Sigmoid colon (tissue), 4 donors: ENCODE data around the gene SRC.

Source experiments
- POLR2A ChIP-seq, 2 donors: fragments of 450-650 bp; IDR thresholded peaks; one replicate each; pipeline ENCODE4 v1.6.1; 2016; ENCODE audit warnings: antibody characterized with exemption in 2 of 2, mild to moderate bottlenecking in 2 of 2, moderate library complexity in 2 of 2
- POLR2AphosphoS5 ChIP-seq, 4 donors: sonication (generic); formaldehyde crosslinking; IDR thresholded peaks; one replicate each; pipeline ENCODE4 v1.6.1; 2017; ENCODE audit warnings: antibody characterized with exemption in 4 of 4
- TF ChIP-seq, protein P1 (sequence below), 4 experiments: fragments of 450-650 bp in 3 of 4; fragments of 200-600 bp in 1 of 4; IDR thresholded peaks; one replicate each; pipeline ENCODE4 v1.5.1; 2016 to 2019; ENCODE audit warnings: antibody characterized with exemption in 4 of 4, mild to moderate bottlenecking in 3 of 4, moderate library complexity in 2 of 4

DNA sequence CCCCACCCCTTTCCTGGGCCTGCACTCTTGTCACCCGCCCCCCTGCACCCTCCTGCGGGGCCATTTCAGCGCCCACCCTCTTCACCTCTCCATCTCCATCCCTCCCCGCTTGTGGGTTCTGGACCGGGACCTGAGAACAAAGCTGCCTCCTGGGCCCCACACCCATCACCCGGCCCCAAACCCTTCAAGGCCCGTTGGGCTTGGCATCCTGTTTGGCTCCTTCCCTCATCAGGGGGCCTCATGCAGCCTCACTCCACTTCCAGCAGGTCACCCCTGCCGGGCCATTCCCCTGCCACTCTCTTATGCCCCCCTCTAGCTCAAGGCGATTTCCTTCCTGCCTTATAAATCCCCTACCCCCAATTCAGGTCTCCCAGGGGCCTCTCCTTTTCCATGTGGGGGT is 67.4 kb downstream of the SRC start:
- TF ChIP-seq, protein P1, sequence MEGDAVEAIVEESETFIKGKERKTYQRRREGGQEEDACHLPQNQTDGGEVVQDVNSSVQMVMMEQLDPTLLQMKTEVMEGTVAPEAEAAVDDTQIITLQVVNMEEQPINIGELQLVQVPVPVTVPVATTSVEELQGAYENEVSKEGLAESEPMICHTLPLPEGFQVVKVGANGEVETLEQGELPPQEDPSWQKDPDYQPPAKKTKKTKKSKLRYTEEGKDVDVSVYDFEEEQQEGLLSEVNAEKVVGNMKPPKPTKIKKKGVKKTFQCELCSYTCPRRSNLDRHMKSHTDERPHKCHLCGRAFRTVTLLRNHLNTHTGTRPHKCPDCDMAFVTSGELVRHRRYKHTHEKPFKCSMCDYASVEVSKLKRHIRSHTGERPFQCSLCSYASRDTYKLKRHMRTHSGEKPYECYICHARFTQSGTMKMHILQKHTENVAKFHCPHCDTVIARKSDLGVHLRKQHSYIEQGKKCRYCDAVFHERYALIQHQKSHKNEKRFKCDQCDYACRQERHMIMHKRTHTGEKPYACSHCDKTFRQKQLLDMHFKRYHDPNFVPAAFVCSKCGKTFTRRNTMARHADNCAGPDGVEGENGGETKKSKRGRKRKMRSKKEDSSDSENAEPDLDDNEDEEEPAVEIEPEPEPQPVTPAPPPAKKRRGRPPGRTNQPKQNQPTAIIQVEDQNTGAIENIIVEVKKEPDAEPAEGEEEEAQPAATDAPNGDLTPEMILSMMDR (IDR thresholded peaks at IDR 0.05), result no peak
- TF ChIP-seq POLR2A (IDR thresholded peaks at IDR 0.05) (no peak), POLR2AphosphoS5 (IDR thresholded peaks at IDR 0.05) (no peak)
